A673 (cell line): ENCODE results near the gene MLN. TPM values are rescaled to one million over a fixed set of nuclear protein-coding genes. Genes with fewer than 3 reads are reported as not detected.

ENCODE experiments used
- BruUV-seq: library from RNA; stranded (reverse); fragments of 400-500 nt; replicated peaks from 2 replicates; lab custom pipeline; 2021; lab: Mats Ljungman, UMichigan
- CTCF ChIA-PET: fragments of 300-600 bp; sonication (Branson Sonifier 250); formaldehyde crosslinking; loops from one replicate; lab custom pipeline; 2022; ENCODE audit warnings: antibody characterized with exemption; lab: Charles Lee
- POLR2A ChIA-PET: fragments of 300-600 bp; sonication (Branson Sonifier 250); formaldehyde crosslinking; loops from one replicate; lab custom pipeline; 2022; ENCODE audit warnings: antibody characterized with exemption; ENCODE audit not compliant: low non-redundant PET; lab: Charles Lee
- DNase-seq: peaks from one replicate; pipeline ENCODE4 v3.0.0-alpha.2; 2015; ENCODE audit warnings: low spot score
- H3K27ac ChIP-seq: fragments of 200-600 bp; sonication (generic); 2 replicates; pipeline ENCODE4 v1.5.1; 2016; ENCODE audit warnings: mixed run types, low read depth, mild to moderate bottlenecking, mixed read lengths, antibody characterized with exemption, low read length; ENCODE audit not compliant: poor library complexity, severe bottlenecking
- H3K27me3 ChIP-seq: fragments of 200-600 bp; sonication (generic); replicated peaks from 2 replicates; pipeline ENCODE4 v1.6.1; 2017; ENCODE audit warnings: mixed run types, low read depth, mild to moderate bottlenecking, mixed read lengths, antibody characterized with exemption, low read length; ENCODE audit not compliant: insufficient read depth, poor library complexity
- H3K36me3 ChIP-seq: fragments of 200-600 bp; sonication (generic); 2 replicates; pipeline ENCODE4 v1.6.1; 2016; ENCODE audit warnings: mixed run types, mild to moderate bottlenecking, mixed read lengths, antibody characterized with exemption, low read length; ENCODE audit not compliant: insufficient read depth, poor library complexity, severe bottlenecking
- H3K4me1 ChIP-seq: fragments of 200-600 bp; sonication (generic); 2 replicates; pipeline ENCODE4 v1.6.1; 2017; ENCODE audit warnings: mixed run types, mild to moderate bottlenecking, mixed read lengths, antibody characterized with exemption, low read length; ENCODE audit not compliant: insufficient read depth, poor library complexity, severe bottlenecking
- H3K4me3 ChIP-seq: fragments of 200-600 bp; sonication (generic); 2 replicates; pipeline ENCODE4 v1.5.1; 2016; ENCODE audit warnings: low read depth, mixed run types, mild to moderate bottlenecking, mixed read lengths, low read length; ENCODE audit not compliant: poor library complexity, severe bottlenecking
- H3K9me3 ChIP-seq: fragments of 200-600 bp; sonication (generic); 2 replicates; pipeline ENCODE4 v1.6.1; 2016; ENCODE audit warnings: mixed run types, low read depth, mild to moderate bottlenecking, mixed read lengths, antibody characterized with exemption, low read length; ENCODE audit not compliant: poor library complexity, severe bottlenecking
- CTCF ChIP-seq: fragments of 300-800, 200-600 bp; sonication (generic); conservative IDR thresholded peaks from 2 replicates; pipeline ENCODE4 v1.5.1; 2017; ENCODE audit warnings: low read depth, mild to moderate bottlenecking, antibody characterized with exemption, low read length, moderate library complexity, mixed read lengths
- EZH2 ChIP-seq: fragments of 200-600 bp; sonication (generic); IDR thresholded peaks from 2 replicates; pipeline ENCODE4 v1.6.1; 2017; ENCODE audit warnings: borderline replicate concordance, low read depth, mild to moderate bottlenecking, mixed read lengths, antibody characterized with exemption, low read length; ENCODE audit not compliant: poor library complexity, severe bottlenecking
- intact Hi-C: fragments of 100-400 bp; cut with micrococcal nuclease; formaldehyde crosslinking; loops from one replicate; pipeline ENCODE4 v1.10.0; 2022; ENCODE audit not compliant: unreplicated experiment
- total RNA-seq: library from RNA; stranded (reverse); gene quantifications from 2 replicates; pipeline ENCODE4 v1.2.3, GENCODE V29; 2021

Gene MLN
- total RNA-seq, 1 experiment from 2014 or later = not detected

GRCh38 chr6:33764036-33764435 lies 39.8 kb downstream of the MLN start:
- no peak overlapping the region for H3K27ac ChIP-seq
- CTCF ChIA-PET = no interaction called here
- no peak for DNase-seq
- H3K27me3 ChIP-seq = no peaks in the 10 kb centered on the region
- H3K4me1 ChIP-seq = peaks cover 13% of the 10 kb centered on the region
- H3K4me3 ChIP-seq = no peak overlapping the region
- no peaks in the 10 kb centered on the region for H3K9me3 ChIP-seq
- no peaks in the 10 kb centered on the region for H3K36me3 ChIP-seq
- intact Hi-C loops = no loop called here
- BruUV-seq = no TSS peak
- POLR2A ChIA-PET = no interaction called here
- TF ChIP-seq EZH2 = no peak
- no peak for TF ChIP-seq CTCF

DNA sequence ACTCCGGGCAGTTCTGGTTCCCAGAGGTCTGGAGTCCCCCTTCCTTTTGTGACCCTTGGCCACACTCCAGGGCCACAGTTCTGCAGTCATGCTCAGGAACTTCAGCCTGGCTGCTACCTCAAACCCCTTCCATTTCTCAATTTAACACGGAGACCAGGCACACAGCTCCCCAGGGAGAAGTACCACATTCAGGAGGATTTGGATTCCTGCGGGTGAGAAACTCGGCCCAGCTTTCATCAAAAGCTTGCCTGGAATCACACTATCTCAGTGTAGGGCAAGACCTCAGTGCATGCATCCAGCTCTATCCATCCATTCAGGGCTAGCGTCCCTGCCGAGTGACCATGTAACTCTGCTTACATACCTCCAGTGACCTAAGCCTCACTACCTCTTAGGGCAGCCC lies 40.3 kb downstream of the MLN start:
- Histone ChIP-seq H3K27ac (no peak overlapping the region), H3K36me3 (no peaks in the 10 kb centered on the region), H3K27me3 (no peaks in the 10 kb centered on the region), H3K4me1 (peaks cover 7% of the 10 kb centered on the region), H3K4me3 (no peak overlapping the region), H3K9me3 (no peaks in the 10 kb centered on the region)
- intact Hi-C loops = no loop called here
- ChIA-PET POLR2A (no interaction called here), CTCF (no interaction called here)
- no TSS peak for BruUV-seq
- no peak for TF ChIP-seq EZH2
- TF ChIP-seq CTCF = no peak
- no peak for DNase-seq

DNA sequence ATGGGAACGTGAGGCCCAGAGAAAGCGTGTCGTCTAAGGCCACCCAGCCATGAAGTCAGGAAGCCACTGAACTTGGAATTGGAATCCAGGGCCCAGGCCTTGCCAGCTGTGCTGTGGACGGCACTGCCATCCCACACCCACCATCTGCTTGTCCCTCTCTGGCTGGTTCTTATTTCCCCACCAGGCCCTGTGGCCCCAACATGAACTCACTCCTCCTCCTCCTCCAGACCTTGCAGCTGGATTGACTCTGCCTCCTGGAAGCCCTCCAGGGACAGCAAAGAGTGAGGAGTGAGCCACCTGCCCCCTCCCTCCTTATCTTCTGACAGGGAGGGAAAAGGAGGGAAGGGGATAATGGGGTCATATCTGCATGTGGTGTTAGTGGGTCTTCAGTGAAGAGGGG lies 41.1 kb downstream of the MLN start:
- no peaks in the 10 kb centered on the region for H3K36me3 ChIP-seq
- ChIA-PET CTCF (no interaction called here), POLR2A (no interaction called here)
- H3K27me3 ChIP-seq = no peaks in the 10 kb centered on the region
- BruUV-seq = no TSS peak
- TF ChIP-seq CTCF (no peak), EZH2 (no peak)
- intact Hi-C loops = no loop called here
- no peaks in the 10 kb centered on the region for H3K9me3 ChIP-seq
- H3K4me3 ChIP-seq = no peak overlapping the region
- no peak overlapping the region for H3K27ac ChIP-seq
- DNase-seq = no peak
- peaks cover 4% of the 10 kb centered on the region for H3K4me1 ChIP-seq
